SJCRH30 (cell line): ENCODE results near the gene CAPG. TPM values are rescaled to one million over a fixed set of nuclear protein-coding genes. Genes with fewer than 3 reads are reported as not detected.
A peak's percentile ranks its signal among the peaks of the same experiment; 100 is the strongest.
"Not testable (repeated sequence)": the region's sequence is repeated elsewhere in the genome, so short reads cannot be mapped to it uniquely, and the experiment has no call there.

Source experiments
- DNase-seq, 2 experiments: peaks; one replicate each; pipeline ENCODE4 v3.0.0-alpha.2; 2015 to 2020
- H3K27ac ChIP-seq: fragments of 250-450 bp; sonication (Bioruptor Pico); 2 replicates; pipeline ENCODE4 v1.5.1; 2020; ENCODE audit warnings: mild to moderate bottlenecking, moderate library complexity
- H3K27me3 ChIP-seq: fragments of 250-450 bp; sonication (Bioruptor Pico); 2 replicates; pipeline ENCODE4 v1.5.1; 2020; ENCODE audit warnings: mild to moderate bottlenecking, moderate library complexity
- H3K36me3 ChIP-seq: fragments of 250-450 bp; sonication (Bioruptor Pico); 2 replicates; pipeline ENCODE4 v1.5.1; 2020; ENCODE audit warnings: mild to moderate bottlenecking, moderate library complexity
- H3K4me1 ChIP-seq: fragments of 250-450 bp; sonication (Bioruptor Pico); 2 replicates; pipeline ENCODE4 v1.5.1; 2020; ENCODE audit warnings: mild to moderate bottlenecking, moderate library complexity
- H3K4me3 ChIP-seq: fragments of 250-450 bp; sonication (Bioruptor Pico); 2 replicates; pipeline ENCODE4 v1.5.1; 2020; ENCODE audit warnings: mild to moderate bottlenecking, moderate library complexity
- H3K9me3 ChIP-seq: fragments of 250-450 bp; sonication (Bioruptor Pico); replicated peaks from 2 replicates; pipeline ENCODE4 v1.5.1; 2020; ENCODE audit warnings: mild to moderate bottlenecking, moderate library complexity
- total RNA-seq: library from RNA; depleted of rRNA; stranded (reverse); fragments of >200 nt; shearing (Covaris generic); gene quantifications from 2 replicates; pipeline ENCODE4 v1.2.3, GENCODE V29; 2014

The CAPG gene
- total RNA-seq, 1 experiment from 2014 or later: 1.1 TPM

DNA sequence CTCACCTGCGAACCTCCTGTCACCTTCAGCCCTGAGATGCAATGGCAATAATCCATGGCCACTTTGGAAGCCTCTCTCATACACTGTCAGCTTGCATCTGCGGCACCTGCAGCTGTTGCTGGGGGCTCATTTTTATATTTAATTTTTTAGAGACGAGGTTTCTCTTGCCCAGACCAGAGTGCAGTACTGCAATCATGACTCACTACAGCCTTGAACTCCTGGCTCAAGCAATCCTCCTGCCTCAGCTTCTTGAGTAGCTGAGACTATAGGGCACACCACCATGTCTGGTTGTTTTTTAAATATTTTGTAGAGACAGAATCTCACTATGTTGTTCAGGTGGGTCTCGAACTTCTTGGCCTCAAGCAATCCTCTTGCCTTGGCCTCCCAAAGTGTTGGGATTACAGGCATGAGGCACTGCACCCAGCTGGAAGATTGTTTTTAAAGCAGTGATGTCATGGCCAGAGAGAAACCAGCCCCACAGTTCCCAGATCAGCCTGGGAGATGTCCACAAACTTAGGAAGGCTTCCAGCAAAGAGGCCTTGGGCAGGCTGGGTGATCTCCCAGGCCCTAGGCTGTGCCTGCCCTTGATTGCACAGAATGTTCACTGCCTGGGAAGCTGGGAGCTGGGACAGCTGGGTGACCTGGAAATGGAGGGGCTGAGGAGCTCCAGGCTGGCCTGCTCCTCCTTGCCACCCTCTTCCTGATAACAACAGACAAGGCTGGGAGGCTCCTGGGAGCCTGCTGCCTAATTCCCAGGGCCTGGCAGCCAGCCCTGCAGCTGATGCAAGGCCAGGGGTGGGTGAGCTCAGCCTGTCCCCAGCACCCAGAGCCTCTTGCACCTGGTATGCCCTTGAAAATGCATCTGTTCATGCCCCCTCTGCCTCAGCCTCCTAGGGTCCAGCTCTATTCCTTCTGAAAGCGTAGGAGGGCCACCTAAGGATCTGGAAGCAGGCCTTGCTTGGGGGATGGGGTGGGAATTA, 35.4 kb upstream of the CAPG start:
- Histone ChIP-seq H3K27ac (peak overlapping the region; percentile 55), H3K4me1 (peaks cover 20% of the 10 kb centered on the region), H3K9me3 (no peaks in the 10 kb centered on the region), H3K4me3 (no peak overlapping the region), H3K36me3 (no peaks in the 10 kb centered on the region), H3K27me3 (no peaks in the 10 kb centered on the region)
- DNase-seq: peak; percentile 63 to 77

DNA sequence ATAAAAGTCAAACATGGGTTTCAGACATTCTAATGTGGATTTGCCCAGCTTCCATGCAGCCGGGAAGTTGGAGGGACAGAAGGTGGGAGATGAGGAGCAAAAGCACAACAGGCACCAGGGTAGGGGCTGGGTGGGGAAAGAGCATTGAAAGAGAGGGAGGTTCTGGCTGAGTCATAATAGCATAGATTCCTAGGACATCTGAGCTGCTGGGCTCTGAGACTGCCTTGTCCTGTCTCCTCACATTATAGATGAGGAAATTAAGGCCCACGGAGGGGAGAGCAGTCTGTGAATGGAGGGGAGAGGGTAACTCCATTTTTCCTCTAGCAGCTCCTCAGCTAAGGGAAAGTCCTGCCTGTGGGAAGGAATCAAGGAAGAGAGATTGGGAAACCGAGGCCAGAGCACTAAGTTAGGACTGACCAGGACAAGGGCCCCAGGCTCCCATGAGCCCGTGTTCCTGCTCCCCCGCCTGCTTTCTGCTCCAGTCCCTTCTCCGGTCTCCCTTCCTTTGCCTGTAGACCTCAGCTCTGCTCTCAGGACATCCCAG, 34.5 kb upstream of the CAPG start:
- no peak for DNase-seq
- Histone ChIP-seq H3K9me3 (no peaks in the 10 kb centered on the region), H3K4me1 (peaks cover 20% of the 10 kb centered on the region), H3K4me3 (no peak overlapping the region), H3K27ac (no peak overlapping the region), H3K36me3 (no peaks in the 10 kb centered on the region), H3K27me3 (no peaks in the 10 kb centered on the region)

DNA sequence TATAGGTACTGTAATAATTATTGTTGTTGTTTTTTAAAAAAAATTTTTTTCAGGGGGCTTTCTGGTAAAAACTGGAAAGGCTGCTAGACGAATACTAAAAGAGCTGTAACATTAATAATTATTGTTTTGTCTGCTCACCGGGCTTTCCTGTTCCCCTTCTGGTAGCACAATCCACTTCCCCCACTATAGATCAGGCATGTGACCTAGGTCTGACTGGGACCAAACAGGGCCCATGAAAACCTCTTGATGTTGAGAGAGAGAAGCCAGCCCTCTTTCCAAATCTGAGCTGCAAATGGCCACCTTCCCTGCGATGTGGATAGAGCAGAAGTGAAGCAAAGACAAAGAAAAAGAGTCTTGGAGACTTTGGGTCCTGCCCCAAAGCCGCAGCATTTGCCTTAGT, 31.7 kb upstream of the CAPG start:
- no peak for DNase-seq
- H3K9me3 ChIP-seq: no peaks in the 10 kb centered on the region

DNA sequence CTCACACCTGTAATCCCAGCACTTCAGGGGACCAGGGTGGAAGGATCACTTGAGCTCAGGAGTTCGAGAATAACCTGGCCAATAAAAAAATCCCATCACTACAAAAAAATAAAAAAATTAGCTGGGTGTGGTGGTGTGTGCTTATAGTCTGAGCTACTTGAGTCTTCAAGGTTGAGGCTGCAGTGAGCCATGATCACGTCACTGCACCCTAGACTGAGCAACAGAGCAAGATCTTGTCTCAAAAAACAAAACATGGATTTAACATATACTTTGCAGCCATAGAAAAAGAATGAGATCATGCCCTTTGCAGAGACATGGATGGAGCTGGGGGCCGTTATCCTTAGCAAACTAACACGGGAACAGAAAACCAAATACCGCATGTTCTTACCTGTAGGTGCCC, 30.6 kb upstream of the CAPG start:
- Histone ChIP-seq H3K36me3 (no peaks in the 10 kb centered on the region), H3K27ac (no peak overlapping the region), H3K9me3 (no peaks in the 10 kb centered on the region), H3K4me1 (peaks cover 25% of the 10 kb centered on the region), H3K27me3 (no peaks in the 10 kb centered on the region), H3K4me3 (no peak overlapping the region)
- DNase-seq: no peak

More for the DNA sequence above, 31.7 kb upstream of the CAPG start:
- Histone ChIP-seq H3K27ac (no peak overlapping the region), H3K4me3 (no peak overlapping the region), H3K27me3 (no peaks in the 10 kb centered on the region), H3K4me1 (peaks cover 30% of the 10 kb centered on the region), H3K36me3 (no peaks in the 10 kb centered on the region)

DNA sequence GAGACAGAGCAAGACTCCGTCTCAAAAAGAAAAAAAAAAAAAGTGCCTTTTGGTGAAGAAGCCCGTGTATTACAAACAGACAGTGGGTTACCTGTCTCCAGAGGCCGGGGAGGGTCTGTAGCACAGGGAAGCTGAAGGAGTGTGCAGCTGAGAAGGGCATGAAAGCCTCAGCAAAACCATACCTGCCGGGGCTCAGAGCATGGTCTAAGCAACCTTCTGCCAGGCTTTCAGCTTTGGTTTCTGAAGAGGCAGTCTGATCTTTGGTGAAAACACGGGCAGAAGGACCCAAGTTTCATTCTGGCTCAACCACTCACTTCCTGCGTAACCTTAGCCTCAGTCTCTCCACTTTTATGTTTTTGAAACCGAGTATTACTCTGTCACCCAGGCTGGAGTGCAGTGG, 29.8 kb upstream of the CAPG start:
- Histone ChIP-seq H3K9me3 (no peaks in the 10 kb centered on the region), H3K4me1 (peaks cover 23% of the 10 kb centered on the region), H3K27ac (no peak overlapping the region), H3K4me3 (no peak overlapping the region), H3K27me3 (no peaks in the 10 kb centered on the region), H3K36me3 (no peaks in the 10 kb centered on the region)
- DNase-seq: no peak

DNA sequence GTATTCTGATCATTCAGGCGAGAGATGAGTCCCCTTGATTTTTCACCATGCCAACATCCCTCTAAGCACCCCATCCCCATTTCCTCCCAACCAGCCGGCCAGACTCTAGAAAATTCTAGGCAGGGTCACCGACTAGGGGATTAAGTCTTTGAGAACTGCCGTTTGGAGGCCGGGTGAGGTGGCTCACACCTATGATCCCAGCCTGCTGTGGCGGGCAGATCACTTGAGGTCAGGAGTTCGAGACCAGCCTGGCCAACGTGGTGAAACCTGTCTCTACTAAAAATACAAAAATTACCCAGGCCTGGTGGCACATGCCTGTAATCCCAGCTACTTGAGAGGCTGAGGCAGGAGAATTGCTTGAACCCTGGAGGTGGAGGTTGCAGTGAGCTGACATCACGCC, 29.4 kb upstream of the CAPG start:
- DNase-seq, H3K27me3 ChIP-seq, H3K9me3 ChIP-seq, H3K36me3 ChIP-seq, H3K27ac ChIP-seq, H3K4me3 ChIP-seq: not testable (repeated sequence)
- peaks cover 25% of the 10 kb centered on the region for H3K4me1 ChIP-seq

DNA sequence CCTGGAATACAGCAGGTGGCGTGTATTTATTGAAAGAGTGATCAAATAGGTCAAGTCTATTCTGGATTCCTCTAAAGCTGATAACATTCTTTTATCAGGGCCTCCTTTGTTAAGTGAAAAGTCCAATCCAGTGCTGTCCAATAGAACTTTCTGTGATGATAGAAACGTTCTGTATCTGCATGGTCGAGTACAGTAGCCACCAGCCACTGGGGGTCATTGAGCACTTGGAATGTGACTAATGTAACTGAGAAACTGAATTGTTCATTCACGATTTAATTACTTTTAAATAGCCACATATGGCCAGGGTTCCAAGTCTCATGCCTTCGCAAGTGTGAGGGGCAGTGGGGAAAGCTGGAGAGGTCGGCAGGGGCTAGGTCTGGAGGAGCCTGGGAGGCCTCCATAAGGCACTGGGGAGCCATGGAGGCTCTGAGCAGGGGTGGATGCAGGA, 28.9 kb upstream of the CAPG start:
- no peak overlapping the region for H3K4me3 ChIP-seq
- peak overlapping the region; percentile 94; the same call in 1 of the 2 replicates for H3K27ac ChIP-seq
- no peak for DNase-seq
- H3K4me1 ChIP-seq: peaks cover 30% of the 10 kb centered on the region
- no peaks in the 10 kb centered on the region for H3K36me3 ChIP-seq
- no peaks in the 10 kb centered on the region for H3K27me3 ChIP-seq
- H3K9me3 ChIP-seq: no peaks in the 10 kb centered on the region

DNA sequence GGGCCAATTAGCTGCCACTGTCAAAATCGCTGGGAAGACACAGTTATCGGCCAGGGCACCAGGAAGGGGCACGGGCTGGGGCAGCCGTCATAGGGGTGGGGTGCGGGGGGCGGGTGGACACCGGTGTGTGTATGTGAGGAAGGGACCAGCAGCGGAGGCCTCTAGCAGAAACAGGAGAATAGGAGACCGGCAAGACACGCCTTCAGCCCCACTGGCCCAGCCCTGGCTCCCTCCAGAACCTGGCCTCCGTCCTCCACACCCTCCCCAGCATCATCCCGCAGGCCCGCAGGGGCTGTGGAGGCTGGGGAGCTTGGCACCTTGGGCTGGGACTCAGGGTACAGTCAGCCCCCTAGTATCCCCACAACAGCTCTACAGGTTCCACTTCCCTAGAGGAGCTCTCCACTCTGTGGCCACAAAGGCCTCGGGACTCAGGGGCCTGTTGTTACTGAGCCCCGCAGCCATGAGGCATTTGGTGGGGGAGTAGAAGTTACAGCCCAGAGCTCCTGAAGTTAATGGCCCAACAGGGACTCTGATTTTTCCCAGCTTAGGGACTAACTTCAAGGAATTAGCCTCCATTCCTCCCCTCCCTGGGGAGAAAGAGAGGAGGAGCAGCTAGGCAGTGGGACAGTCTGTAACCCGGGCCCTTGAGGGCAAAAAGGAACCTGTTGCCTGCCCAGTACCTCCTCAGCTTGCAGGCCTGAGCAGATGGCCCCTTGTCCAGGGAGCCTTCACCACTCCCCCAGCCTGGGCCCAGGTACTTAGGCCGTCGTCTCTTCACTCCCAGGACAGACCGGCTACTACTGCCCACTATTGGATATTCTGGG, 28.2 kb upstream of the CAPG start:
- peak overlapping the region; percentile 65 for H3K4me3 ChIP-seq
- H3K27me3 ChIP-seq: no peaks in the 10 kb centered on the region
- DNase-seq: peak in 1 of 2 experiments; percentile 50
- no peaks in the 10 kb centered on the region for H3K9me3 ChIP-seq
- H3K36me3 ChIP-seq: no peaks in the 10 kb centered on the region
- H3K27ac ChIP-seq: peak overlapping the region; percentile 94
- peaks cover 33% of the 10 kb centered on the region for H3K4me1 ChIP-seq

DNA sequence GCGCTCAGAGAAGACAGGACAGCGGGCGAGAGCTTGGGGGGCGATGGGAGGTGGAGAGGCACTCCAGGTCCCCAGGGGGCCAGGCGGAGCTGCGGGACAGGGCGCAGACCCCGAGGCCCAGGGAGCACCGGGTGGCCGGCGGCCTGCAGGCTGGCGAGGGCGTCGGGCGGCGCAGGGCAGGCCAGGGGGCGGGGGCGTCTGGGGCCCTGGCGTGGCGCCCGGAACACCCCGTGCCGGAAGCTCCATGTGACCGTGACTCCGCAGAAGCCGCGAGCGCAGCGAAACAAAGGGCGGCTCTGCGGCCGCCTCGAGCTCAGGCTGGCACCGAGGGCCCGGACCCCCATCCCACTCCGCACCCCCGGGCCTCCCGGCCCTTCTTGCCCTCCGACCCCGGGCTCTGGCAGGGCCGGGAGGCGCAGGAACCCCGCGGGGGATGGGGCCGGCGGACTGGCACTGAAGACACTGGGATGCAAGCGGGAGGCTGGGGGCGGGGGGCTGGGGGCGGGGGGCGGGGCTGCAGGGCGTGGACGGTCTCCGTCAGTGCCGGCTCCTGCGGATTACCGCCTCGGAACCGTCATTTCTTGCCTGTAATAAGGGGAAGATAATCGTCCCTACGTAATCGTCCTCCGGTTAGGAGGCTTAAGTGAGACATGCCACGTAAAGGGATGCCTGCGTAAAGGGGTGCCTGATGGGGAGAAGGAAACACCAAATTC, 27.5 kb upstream of the CAPG start:
- peak overlapping the region; percentile 65 for H3K4me3 ChIP-seq
- H3K4me1 ChIP-seq: peaks cover 41% of the 10 kb centered on the region
- peak overlapping the region; percentile 94 for H3K27ac ChIP-seq
- no peaks in the 10 kb centered on the region for H3K36me3 ChIP-seq
- DNase-seq: peak; percentile 87 to 91
- H3K9me3 ChIP-seq: no peaks in the 10 kb centered on the region
- no peaks in the 10 kb centered on the region for H3K27me3 ChIP-seq

DNA sequence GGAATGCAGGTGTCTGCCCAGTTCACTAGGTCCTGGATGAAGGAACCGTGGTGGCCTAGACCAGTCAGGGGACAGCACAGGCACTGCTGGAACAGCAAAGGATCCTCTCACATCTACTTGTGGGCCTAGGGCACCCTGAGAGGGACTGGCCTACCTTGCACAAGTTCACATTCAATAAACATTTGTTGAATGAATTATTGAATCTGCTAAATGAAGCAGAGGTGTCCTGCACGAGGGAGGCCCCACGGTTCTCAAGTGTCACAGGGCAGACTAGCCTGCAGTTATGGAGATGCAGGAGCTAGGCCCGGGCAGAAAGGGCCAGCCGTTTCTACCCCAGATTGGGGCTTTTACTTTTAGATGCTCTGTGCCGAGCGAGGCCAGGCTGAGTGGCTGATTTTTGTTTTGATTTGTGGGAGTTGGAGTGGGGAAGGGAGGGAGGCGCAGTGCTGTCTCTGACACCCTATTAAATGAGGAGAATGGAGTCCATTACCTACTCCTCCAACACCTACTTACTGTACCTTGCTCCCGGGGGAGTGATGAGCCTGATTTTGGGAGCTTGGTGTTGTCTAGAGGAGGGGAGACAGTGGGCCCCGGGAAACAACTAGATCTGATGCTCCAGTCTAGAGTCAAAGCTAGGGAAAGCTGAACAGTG, 26.8 kb upstream of the CAPG start:
- peak in 1 of 2 experiments; percentile 47 for DNase-seq
- Histone ChIP-seq H3K4me1 (peaks cover 44% of the 10 kb centered on the region), H3K4me3 (peak overlapping the region; percentile 65), H3K27ac (peak overlapping the region; percentile 94), H3K36me3 (no peaks in the 10 kb centered on the region), H3K27me3 (no peaks in the 10 kb centered on the region), H3K9me3 (no peaks in the 10 kb centered on the region)

DNA sequence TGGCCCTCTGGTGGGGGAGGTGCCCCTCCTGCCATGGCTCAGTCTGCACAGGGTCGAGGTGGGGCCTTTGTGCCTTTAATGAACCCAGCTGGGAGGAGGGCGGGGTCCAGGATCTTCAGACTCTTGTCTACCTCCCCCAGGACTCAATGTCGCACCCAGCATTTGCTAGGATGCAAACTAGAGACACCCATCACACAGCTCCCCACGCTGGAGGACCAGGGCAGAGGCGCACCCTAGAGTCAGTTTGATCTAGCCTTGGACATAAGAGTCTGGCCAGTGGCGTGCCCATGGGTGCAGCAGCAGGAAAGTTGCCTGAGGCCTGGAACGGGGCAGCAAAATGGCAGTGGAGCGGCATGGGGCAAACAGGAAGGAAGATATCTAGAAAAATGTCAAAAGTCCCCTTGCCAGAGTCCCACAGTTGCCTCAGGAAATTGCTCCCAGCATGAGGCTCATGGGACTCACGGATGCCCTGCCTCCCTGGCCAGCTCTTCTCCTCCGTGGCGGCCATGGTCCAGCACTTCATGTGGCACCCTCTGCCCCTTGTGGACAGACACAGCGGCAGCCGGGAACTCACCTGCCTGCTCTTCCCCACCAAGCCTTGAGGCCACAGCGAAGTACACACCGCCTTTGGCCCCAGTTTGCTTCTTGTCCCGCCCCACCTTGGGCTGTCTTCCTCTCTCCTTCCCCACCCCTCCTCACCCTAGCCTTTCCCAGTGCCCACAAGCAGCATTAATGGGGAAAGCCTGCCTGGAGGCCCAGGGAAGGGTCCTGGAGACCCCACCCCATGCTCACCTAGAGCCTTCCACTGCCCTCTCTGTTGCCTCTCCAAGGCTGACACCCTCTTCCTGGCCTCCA, 26.0 kb upstream of the CAPG start:
- Histone ChIP-seq H3K9me3 (no peaks in the 10 kb centered on the region), H3K27ac (no peak overlapping the region), H3K4me1 (peaks cover 52% of the 10 kb centered on the region), H3K4me3 (no peak overlapping the region), H3K27me3 (no peaks in the 10 kb centered on the region), H3K36me3 (no peaks in the 10 kb centered on the region)
- DNase-seq: peak in 1 of 2 experiments; percentile 31

DNA sequence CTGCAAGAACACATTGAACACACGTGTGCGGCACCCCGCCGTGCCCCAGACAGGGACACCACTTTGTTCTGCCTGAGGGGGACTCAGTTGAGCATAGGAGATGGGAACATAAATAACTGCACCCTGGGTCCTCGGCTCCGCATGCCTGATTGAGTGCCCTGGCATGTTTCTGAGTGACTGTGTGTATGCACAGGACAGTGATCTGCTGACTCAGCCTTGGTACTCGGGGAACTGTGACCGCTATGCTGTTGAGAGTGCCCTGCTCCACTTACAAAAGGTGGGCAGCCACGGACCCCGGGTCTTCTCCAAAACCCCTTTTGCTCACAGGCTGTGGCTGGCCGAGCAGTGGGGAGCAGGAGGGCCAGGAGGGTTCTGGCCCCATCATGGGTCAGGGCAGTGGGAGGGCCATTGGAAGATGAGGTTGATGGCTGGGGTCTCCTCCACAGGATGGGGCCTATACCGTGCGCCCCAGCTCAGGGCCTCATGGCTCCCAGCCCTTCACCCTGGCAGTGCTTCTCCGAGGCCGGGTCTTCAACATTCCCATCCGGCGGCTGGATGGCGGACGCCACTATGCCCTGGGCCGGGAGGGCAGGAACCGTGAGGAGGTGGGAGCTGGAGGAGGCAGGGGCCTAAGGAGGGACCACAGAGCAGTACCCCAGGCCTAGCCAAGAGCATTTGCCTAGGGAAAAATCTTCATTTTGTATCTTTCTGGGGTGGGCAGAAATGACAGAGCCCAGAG, 25.2 kb upstream of the CAPG start:
- H3K27ac ChIP-seq: no peak overlapping the region

DNA sequence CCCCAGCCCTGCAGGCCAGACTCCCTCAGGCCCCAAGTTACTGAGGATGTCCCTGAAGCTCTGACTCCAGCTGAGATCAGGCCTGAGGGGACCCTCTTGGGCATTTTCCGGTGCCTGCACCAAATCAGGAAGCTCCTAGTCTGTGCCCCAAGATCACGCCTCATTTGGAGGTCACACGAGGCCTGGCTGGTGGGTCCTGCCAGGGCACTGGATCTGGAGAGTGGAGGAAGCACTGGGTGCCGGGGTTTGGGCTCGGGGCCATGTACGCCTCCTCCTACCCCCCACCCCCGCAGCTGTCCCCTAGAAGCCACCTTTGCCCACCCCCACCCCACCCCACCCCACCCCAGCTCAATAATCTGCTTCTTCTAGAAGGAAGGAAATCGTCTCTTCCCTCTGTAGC, 24.5 kb upstream of the CAPG start:
- peaks cover 56% of the 10 kb centered on the region for H3K4me1 ChIP-seq

More for the DNA sequence above, 25.2 kb upstream of the CAPG start:
- Histone ChIP-seq H3K36me3 (no peaks in the 10 kb centered on the region), H3K4me3 (no peak overlapping the region), H3K4me1 (peaks cover 56% of the 10 kb centered on the region), H3K27me3 (no peaks in the 10 kb centered on the region), H3K9me3 (no peaks in the 10 kb centered on the region)
- DNase-seq: no peak

More for the DNA sequence above, 24.5 kb upstream of the CAPG start:
- Histone ChIP-seq H3K4me3 (no peak overlapping the region), H3K36me3 (no peaks in the 10 kb centered on the region), H3K27me3 (no peaks in the 10 kb centered on the region), H3K27ac (no peak overlapping the region; the same call in 1 of the 2 replicates), H3K9me3 (no peaks in the 10 kb centered on the region)
- DNase-seq: no peak
